BJ (cell line): Measurements from ENCODE around the gene RPRD1A. TPM values are rescaled to one million over a fixed set of nuclear protein-coding genes. Genes with fewer than 3 reads are reported as not detected.

Experiments used
- CTCF ChIA-PET: fragments of 350-600 bp; formaldehyde crosslinking; extraction: SDS; loops from one replicate; lab custom pipeline; 2021; ENCODE audit warnings: antibody characterized with exemption, inconsistent platforms; lab: Yijun Ruan, JAX
- POLR2A ChIA-PET: fragments of 300-600 bp; sonication (Branson Sonifier 250); formaldehyde crosslinking; extraction: SDS; loops from one replicate; lab custom pipeline; 2021; ENCODE audit warnings: antibody characterized with exemption; lab: Charles Lee
- DNase-seq: peaks from one replicate; pipeline ENCODE4 v3.0.0-alpha.2; 2011; ENCODE audit warnings: low read depth
- H3K27me3 ChIP-seq: 2 replicates; pipeline ENCODE4 v1.6.0; 2011; ENCODE audit warnings: low read length; ENCODE audit not compliant: control insufficient read depth, insufficient read depth
- H3K36me3 ChIP-seq: 2 replicates; pipeline ENCODE4 v1.5.1; 2011; ENCODE audit warnings: low read length; ENCODE audit not compliant: control insufficient read depth, insufficient read depth
- H3K4me3 ChIP-seq: 2 replicates; pipeline ENCODE4 v1.5.1; 2011; ENCODE audit warnings: low read depth, mild to moderate bottlenecking, control low read depth, low read length
- CTCF ChIP-seq: IDR thresholded peaks from 2 replicates; pipeline ENCODE4 v1.5.1; 2011; ENCODE audit warnings: low read depth, mild to moderate bottlenecking, control low read depth, inconsistent platforms, low read length, moderate library complexity; ENCODE audit not compliant: insufficient read depth
- polyA plus RNA-seq: library from polyadenylated mRNA; depleted of rRNA; stranded (reverse); fragments of >200 nt; gene quantifications from 2 replicates; pipeline ENCODE4 v1.2.3, GENCODE V29; 2011

Gene RPRD1A
- polyA plus RNA-seq, 1 experiment: 21.9 TPM

GRCh38 chr18:36020174-36020711 lies 47.1 kb downstream of the RPRD1A start:
- DNase-seq: no peak
- no peak overlapping the region for H3K4me3 ChIP-seq
- H3K27me3 ChIP-seq: no peaks in the 10 kb centered on the region
- H3K36me3 ChIP-seq: no peaks in the 10 kb centered on the region
- no peak for TF ChIP-seq CTCF
- ChIA-PET POLR2A (no interaction called here), CTCF (interaction anchor here (1.6 kb wide), 1 partner anchor 8 kb away, joined by 3 read pairs; no protein-coding TSS in a partner anchor)

GRCh38 chr18:36017232-36017631 lies 50.1 kb downstream of the RPRD1A start:
- ChIA-PET POLR2A (no interaction called here), CTCF (interaction anchor here (0.9 to 2.6 kb wide), 19 partner anchors 11 to 694 kb away, joined by 3 to 19 read pairs (median 5); no protein-coding TSS in a partner anchor)
- H3K36me3 ChIP-seq: no peaks in the 10 kb centered on the region
- H3K4me3 ChIP-seq: no peak overlapping the region
- no peak for TF ChIP-seq CTCF
- no peaks in the 10 kb centered on the region for H3K27me3 ChIP-seq
- no peak for DNase-seq

- Histone ChIP-seq H3K36me3 (no peaks in the 10 kb centered on the region), H3K4me3 (no peak overlapping the region), H3K27me3 (no peaks in the 10 kb centered on the region)
- ChIA-PET POLR2A (no interaction called here), CTCF (interaction anchor here (1.3 to 2.6 kb wide), 3 partner anchors 17 to 266 kb away, joined by 3 to 16 read pairs (median 6); no protein-coding TSS in a partner anchor)
- TF ChIP-seq CTCF: no peak
- DNase-seq: no peak
Observed at GRCh38 chr18:36015629-36016028, 51.7 kb downstream of the RPRD1A start.

GRCh38 chr18:36012891-36013290 lies 54.5 kb downstream of the RPRD1A start:
- no peak overlapping the region for H3K4me3 ChIP-seq
- CTCF ChIA-PET: no interaction called here
- POLR2A ChIA-PET: no interaction called here
- no peak for TF ChIP-seq CTCF
- H3K36me3 ChIP-seq: no peaks in the 10 kb centered on the region
- no peak for DNase-seq
- H3K27me3 ChIP-seq: no peaks in the 10 kb centered on the region

- POLR2A ChIA-PET: no interaction called here
Observed at GRCh38 chr18:36009214-36009613, 58.1 kb downstream of the RPRD1A start.

More at GRCh38 chr18:36009214-36009613, 58.1 kb downstream of the RPRD1A start:
- CTCF ChIA-PET: interaction anchor here (1.0 kb wide), 1 partner anchor 16 kb away, joined by 3 read pairs; no protein-coding TSS in a partner anchor
- no peaks in the 10 kb centered on the region for H3K27me3 ChIP-seq
- H3K4me3 ChIP-seq: no peak overlapping the region
- no peaks in the 10 kb centered on the region for H3K36me3 ChIP-seq
- no peak for TF ChIP-seq CTCF
- no peak for DNase-seq
